ENCODE measurements around the gene IREB2.

DNA sequence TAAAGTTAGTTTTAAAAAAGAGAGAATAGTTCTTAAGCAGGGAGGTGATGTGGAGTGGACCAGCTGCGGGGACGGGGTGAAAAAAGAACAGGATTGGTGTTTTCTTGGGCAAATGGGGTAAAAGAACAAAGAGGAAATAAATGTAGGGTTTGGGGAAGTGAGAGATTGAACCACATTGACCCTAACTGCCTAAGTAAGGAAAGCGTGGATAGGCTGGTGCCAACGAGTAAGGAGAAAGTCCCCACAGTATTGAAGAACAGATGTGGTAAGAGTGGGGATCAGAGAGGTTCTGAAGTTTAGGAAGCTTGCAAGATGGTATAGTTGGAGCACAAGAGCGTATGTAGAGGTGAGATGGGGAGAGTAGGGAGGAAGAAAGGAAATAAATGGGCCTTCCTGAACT is 17.0 kb downstream of the IREB2 start:
- TF ChIP-seq, protein P1, sequence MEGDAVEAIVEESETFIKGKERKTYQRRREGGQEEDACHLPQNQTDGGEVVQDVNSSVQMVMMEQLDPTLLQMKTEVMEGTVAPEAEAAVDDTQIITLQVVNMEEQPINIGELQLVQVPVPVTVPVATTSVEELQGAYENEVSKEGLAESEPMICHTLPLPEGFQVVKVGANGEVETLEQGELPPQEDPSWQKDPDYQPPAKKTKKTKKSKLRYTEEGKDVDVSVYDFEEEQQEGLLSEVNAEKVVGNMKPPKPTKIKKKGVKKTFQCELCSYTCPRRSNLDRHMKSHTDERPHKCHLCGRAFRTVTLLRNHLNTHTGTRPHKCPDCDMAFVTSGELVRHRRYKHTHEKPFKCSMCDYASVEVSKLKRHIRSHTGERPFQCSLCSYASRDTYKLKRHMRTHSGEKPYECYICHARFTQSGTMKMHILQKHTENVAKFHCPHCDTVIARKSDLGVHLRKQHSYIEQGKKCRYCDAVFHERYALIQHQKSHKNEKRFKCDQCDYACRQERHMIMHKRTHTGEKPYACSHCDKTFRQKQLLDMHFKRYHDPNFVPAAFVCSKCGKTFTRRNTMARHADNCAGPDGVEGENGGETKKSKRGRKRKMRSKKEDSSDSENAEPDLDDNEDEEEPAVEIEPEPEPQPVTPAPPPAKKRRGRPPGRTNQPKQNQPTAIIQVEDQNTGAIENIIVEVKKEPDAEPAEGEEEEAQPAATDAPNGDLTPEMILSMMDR (IDR thresholded peaks at IDR 0.05; ENCODE audit: extremely low read depth in 1 of 2, insufficient read depth in 1 of 2, low read depth in 1 of 2, low read length in 2 of 2) = no peak
- TF ChIP-seq POLR2A (IDR thresholded peaks at IDR 0.05; ENCODE audit: low read depth, low read length) = no peak
- TF ChIP-seq EZH2 (IDR thresholded peaks at IDR 0.05; ENCODE audit: borderline replicate concordance, low read depth, low read length, severe bottlenecking) = no peak
- TF ChIP-seq, protein P2, sequence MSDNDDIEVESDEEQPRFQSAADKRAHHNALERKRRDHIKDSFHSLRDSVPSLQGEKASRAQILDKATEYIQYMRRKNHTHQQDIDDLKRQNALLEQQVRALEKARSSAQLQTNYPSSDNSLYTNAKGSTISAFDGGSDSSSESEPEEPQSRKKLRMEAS (IDR thresholded peaks at IDR 0.05; ENCODE audit: insufficient read depth, insufficient read length) = no peak
- no peak for TF ChIP-seq POLR2AphosphoS5 (IDR thresholded peaks at IDR 0.05; ENCODE audit: insufficient read depth, low read depth, low read length)
- no peak for TF ChIP-seq GATA2 (IDR thresholded peaks at IDR 0.05; ENCODE audit: insufficient read depth, insufficient read length, low read depth, low read length)
- no peak for TF ChIP-seq FOS (IDR thresholded peaks at IDR 0.05; ENCODE audit: borderline replicate concordance, insufficient read depth, low read length)
- TF ChIP-seq JUN (IDR thresholded peaks at IDR 0.05; ENCODE audit: borderline replicate concordance, insufficient read depth, insufficient read length, low read depth) = no peak
- no peak for TF ChIP-seq MYC (IDR thresholded peaks at IDR 0.05; ENCODE audit: low read depth, low read length)

All from endothelial cell of umbilical vein (primary cell).